ENCODE measurements around the gene NCKAP5.

Gene NCKAP5

DNA sequence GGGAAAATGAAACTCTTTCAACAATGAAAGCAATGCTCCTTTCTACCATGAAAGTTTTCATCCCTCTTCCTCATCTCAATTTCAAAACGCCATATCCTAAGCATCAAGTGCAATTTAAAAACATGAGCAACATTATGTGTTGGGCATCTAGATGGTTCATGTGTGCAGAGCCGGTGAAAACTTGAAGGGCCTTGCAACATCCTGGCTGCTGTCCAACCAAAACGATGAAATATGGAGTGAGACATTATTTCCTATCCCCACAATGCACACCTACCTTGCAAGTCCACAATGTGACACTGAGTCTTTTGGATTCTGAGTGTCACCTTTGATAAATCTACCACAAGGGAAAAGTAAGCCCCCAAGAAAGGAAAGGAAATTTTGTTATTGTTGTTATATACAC lies 110.0 kb downstream of the NCKAP5 start:
- DNase-seq (ENCODE audit: low spot score), result no peak

DNA sequence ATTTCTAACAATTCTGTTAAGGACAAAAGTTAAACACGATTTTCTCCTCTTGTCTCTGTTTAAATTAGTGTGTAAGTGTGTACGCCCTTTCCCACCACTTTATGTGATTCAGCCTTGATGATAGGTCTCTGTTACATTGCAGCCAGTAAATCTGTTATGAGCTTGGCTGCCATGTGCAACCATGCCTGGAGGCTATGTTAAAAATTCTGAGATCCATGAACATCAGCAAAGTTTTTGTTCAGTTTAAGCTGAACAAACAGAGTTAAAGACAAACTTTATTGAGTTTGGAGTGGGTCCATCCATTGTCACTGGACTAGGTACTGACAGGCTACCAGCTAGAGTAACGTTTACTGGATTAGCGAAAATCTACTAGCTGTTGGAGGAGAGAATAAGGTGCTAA lies 110.4 kb downstream of the NCKAP5 start:
- no peak for DNase-seq (ENCODE audit: low spot score)

- DNase-seq (ENCODE audit: low spot score), result no peak
These were observed 111.3 kb downstream of the NCKAP5 start for GRCh38 chr2:133456971-133457370.

GRCh38 chr2:133456156-133456555 lies 112.1 kb downstream of the NCKAP5 start:
- no peak for DNase-seq (ENCODE audit: low spot score)

- DNase-seq (ENCODE audit: low spot score), result no peak
These were observed 115.2 kb downstream of the NCKAP5 start for GRCh38 chr2:133453032-133453431.

DNA sequence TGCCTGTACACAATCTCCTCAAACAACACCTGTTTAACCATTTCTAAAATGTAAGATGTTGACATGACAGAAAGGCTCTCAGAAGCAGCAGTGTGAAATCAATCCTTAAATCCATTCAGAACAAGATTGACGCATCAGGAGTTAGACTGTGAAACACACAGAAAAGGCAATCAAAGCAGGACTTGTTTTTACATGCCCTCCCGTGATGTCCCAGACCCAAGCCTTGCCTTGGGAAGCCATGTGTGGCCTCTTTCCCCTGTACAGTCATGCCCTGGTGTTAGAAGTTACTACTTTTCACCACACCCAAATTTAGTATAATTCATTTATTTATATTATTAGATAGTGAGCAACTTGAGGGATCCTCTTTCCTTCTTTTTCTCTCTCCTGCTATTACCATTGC lies 115.7 kb downstream of the NCKAP5 start:
- DNase-seq (ENCODE audit: low spot score), result no peak

DNA sequence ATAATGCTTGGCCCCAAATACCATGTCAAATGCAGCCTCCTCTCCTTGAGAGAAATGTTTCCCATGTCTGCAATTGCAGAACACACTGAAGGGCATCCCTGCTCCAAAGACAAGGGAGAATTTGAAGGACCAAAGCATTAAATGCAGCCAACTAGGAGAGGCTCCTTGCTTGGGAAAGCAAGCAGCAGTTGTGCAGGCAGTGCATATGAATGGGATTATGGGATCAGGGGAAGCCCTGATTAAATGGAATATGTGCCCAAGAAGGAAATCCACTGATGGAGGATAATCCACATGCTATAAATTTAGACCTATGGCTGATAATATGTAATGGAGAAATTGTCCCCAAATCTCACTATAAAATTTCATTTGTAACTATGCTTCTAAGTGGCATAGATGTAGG lies 116.1 kb downstream of the NCKAP5 start:
- DNase-seq (ENCODE audit: low spot score), result no peak

- DNase-seq (ENCODE audit: low spot score), result no peak
These were observed 120.1 kb downstream of the NCKAP5 start for GRCh38 chr2:133448195-133448594.

GRCh38 chr2:133447303-133447702 lies 121.0 kb downstream of the NCKAP5 start:
- no peak for DNase-seq (ENCODE audit: low spot score)

DNA sequence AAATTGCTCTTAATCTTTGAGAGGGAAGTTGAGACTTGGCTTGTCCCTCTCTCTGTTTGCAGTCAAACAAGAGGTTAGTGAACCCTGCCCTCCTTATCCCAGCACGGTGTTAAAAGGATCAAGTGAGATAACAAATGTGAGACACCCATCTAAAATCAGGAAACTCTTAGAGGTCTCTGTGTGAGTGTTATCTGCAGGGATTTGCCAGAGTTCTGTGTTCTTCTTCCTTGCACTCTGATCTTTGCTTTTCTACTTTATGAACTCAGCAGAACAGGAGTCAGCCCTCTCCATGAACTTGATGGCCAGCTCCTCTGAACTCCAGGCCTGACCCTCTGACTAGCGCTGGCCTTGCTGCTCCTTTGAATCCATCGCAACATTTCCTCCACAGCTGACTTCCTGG lies 123.8 kb downstream of the NCKAP5 start:
- DNase-seq (ENCODE audit: low spot score), result no peak

GRCh38 chr2:133442393-133442792 lies 125.9 kb downstream of the NCKAP5 start:
- DNase-seq (ENCODE audit: low spot score), result no peak

DNA sequence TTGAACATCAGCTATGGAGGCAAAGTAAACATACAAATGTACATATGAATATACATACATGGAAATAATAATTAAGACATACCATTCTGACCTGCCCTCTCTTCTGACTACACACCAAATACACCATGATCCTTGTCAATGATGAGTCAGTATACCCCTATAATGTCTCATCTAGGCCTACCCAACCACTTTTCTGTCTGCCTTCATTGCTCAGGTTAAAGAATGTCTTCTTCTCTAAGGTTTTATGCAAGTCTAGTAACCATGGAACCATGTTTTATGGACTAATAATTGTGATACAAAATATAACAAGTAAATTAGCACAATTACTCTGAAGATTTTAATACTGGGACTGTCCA lies 128.7 kb downstream of the NCKAP5 start:
- DNase-seq (ENCODE audit: low spot score), result no peak

GRCh38 chr2:133438848-133439564 lies 129.3 kb downstream of the NCKAP5 start:
- no peak for DNase-seq (ENCODE audit: low spot score)

DNA sequence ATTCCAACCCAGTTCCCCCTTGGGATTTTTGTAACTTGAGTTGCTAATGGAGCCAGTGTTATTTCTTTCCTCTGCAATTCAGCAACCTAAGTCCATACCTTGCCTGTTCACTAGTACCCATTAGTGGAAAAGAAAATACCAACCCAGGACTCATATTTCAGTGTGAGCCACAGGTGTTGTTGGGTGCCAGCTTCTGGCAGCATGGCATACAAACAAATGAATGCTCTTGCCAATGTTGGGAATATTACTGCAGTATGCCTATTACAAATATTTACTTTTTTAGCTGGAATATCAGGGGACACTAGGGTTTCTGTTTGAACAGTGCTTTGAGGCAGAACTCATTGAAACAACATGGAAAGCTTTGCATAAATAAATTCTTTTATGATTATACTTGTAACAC lies 130.2 kb downstream of the NCKAP5 start:
- DNase-seq (ENCODE audit: low spot score), result no peak

GRCh38 chr2:133437492-133437891 lies 130.8 kb downstream of the NCKAP5 start:
- DNase-seq (ENCODE audit: low spot score), result no peak

DNA sequence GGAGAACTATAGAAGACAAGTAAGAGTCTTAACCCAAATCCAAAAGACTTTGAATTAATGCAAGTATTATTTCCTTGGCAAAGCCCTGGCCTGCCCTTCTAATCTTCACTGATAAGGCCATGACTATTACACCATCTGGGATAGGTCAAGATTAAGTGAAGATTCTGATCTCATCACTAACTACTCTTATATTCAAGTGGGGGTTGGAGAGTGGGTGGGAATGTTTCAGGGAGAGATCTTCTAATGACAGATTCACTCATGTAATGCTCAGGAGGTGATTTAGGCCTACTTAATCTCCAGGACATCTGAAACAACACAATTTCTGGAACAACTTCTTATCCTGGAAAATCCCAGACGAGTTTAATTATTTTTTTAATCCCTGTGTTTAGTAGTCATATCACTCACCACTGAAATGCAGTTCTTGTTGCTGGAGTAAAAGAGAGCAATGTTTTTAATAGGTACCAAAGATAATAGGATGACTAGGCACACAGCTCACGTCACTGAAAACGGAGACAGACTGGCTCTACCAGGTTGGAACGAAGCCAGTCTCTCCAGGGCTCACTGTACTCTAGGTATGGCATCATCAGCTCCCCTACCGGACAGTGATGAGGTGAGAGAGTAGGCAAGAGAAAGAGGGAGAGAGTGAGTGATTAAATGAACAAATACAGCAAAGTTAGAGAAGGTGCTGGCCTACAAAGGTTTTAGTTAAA lies 133.1 kb downstream of the NCKAP5 start:
- DNase-seq (ENCODE audit: low spot score), result no peak

DNA sequence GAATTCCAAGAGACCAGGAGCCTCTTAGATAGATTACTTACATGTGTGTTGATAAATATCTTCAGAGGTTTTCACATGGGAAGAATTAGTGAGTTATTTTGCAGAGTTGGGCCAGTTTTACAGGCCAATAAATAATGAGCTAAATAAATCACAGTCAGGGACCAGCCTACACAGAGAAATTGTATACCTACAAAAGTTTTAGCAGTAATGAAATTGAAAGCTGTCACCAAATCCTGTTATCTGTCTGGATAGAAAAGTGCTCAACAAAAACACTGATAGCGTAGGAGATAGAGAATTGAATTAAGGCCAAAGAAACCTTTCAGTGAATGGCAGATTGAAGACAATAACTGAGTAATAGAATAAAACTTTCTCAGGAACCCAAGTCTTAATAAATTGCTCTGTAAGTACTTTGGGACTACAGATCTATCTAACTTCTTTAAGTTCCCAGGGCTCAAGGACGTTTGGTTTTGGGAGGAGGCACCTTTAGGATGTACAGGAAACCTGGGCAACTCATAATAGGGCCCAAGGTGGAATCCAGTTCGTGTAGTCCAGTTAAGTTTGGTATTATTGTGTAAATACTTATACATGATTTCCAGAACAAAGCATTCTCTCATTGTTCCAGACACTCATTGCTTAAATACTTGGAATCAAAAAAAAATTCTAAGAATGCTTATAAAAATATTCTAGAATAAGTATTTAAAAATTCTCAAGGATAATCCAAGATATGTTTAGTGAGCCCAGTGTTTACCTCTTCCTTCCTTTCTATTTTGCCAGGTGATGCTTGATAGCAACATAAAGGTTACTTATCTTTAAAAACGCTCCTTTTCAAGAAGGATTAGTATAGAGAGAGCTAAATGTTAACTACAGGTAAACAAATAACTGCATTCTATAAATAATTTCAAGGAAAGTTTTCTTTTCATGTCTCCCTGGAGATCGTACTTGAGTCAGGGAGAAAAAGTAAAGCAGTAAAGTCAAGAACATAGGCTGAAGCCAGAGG lies 134.5 kb downstream of the NCKAP5 start:
- DNase-seq (ENCODE audit: low spot score), result no peak

GRCh38 chr2:133432778-133433177 lies 135.5 kb downstream of the NCKAP5 start:
- DNase-seq (ENCODE audit: low spot score), result no peak

GRCh38 chr2:133431289-133431688 lies 137.0 kb downstream of the NCKAP5 start:
- DNase-seq (ENCODE audit: low spot score), result no peak

- DNase-seq (ENCODE audit: low spot score), result no peak
These were observed 141.5 kb downstream of the NCKAP5 start for GRCh38 chr2:133426791-133427190.

DNA sequence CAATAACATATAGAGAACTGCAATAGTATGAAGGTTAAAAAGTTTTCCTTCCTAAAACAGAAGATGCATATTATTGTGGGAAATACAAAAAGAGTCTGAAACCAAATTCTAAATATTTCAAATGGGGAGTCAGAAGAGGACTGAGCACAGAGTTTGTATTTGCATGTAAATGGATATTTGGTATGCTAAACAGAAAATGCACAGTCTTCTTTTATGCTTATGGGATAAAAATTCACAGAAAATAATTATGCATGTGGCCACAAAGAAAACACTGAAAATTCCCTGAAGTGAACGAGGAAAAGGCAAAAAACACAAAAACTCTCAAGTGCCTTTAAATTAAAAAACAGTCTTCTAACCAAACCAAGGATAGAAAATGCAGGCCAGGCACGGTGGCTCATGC lies 142.7 kb downstream of the NCKAP5 start:
- DNase-seq (ENCODE audit: low spot score), result no peak

DNA sequence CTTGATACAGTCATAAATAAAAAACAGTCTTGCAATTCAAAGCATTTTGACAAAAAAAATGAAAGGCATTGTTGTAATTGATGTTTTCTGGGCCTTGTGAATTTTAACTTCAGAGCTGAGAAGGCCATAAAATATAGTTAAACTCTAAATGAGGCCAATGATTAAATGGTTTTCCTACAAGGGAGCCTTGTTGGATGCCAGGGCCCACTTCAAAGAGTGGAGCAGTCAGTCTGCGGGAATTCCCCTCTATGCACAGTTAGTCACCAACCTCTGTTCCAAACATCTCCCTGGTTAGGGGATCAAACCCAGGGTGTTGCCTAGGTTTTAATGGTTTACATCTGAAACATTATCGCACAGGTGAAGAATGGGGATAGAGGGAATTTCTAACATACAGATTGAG lies 143.4 kb downstream of the NCKAP5 start:
- no peak for DNase-seq (ENCODE audit: low spot score)

DNA sequence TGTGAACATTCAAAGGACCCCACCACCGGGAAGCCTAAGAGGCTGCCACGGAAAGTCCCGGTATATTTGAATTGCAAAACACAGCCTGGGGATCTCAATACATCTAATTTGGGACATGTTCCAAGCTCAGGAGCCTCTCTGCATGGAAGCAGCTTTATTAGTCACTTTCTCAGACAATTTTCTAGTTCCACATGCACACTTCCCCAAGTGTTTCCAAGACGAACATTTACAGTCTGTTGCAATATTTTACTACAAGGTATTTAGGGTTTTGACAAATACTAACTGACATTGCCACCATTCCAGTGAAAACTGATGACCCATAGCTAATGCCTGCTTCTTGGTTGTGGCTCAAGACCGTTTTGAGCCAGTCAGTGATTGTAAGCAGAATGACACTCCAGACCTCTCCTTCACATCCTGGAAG lies 145.3 kb downstream of the NCKAP5 start:
- no peak for DNase-seq (ENCODE audit: low spot score)

Measured in germinal center (tissue), 1 donor.